Osteoblast (primary cell): ENCODE results near the gene KCND2. TPM values are rescaled to one million over a fixed set of nuclear protein-coding genes. Genes with fewer than 3 reads are reported as not detected.

Experiments
- DNase-seq: peaks from one replicate; pipeline ENCODE4 v3.0.0; 2011; ENCODE audit warnings: low spot score, mixed read lengths; ENCODE audit not compliant: insufficient read length; ENCODE audit errors: missing footprints
- H2AFZ ChIP-seq: 2 replicates; pipeline ENCODE4 v1.6.0; 2011; ENCODE audit warnings: mild to moderate bottlenecking, low read length
- H3K27ac ChIP-seq: 2 replicates; pipeline ENCODE4 v1.5.1; 2011; ENCODE audit warnings: mild to moderate bottlenecking, low read depth, low read length, moderate library complexity
- H3K27me3 ChIP-seq: 2 replicates; pipeline ENCODE4 v1.6.0; 2012; ENCODE audit warnings: mild to moderate bottlenecking, control low read depth, inconsistent platforms, low read length, moderate library complexity; ENCODE audit not compliant: insufficient read depth
- H3K36me3 ChIP-seq: 2 replicates; pipeline ENCODE4 v1.5.1; 2011; ENCODE audit warnings: mild to moderate bottlenecking, low read length, control low read depth, moderate library complexity; ENCODE audit not compliant: insufficient read depth
- H3K4me1 ChIP-seq: 2 replicates; pipeline ENCODE4 v1.5.1; 2011; ENCODE audit warnings: mild to moderate bottlenecking, low read length, control low read depth, moderate library complexity; ENCODE audit not compliant: insufficient read depth
- H3K4me2 ChIP-seq: 2 replicates; pipeline ENCODE4 v1.6.0; 2011; ENCODE audit warnings: mild to moderate bottlenecking, low read length; ENCODE audit not compliant: insufficient read depth
- H3K4me3 ChIP-seq: fragments of 200-600 bp; sonication (generic); 3 replicates; pipeline ENCODE4 v1.5.1; 2012; ENCODE audit warnings: mild to moderate bottlenecking, low read length, inconsistent platforms; ENCODE audit not compliant: insufficient read depth
- H3K79me2 ChIP-seq: 2 replicates; pipeline ENCODE4 v1.6.0; 2012; ENCODE audit warnings: mild to moderate bottlenecking, low read length, control low read depth, inconsistent platforms; ENCODE audit not compliant: insufficient read depth
- H3K9me3 ChIP-seq: 2 replicates; pipeline ENCODE4 v1.5.1; 2011; ENCODE audit warnings: low read depth, low read length, control low read depth
- H4K20me1 ChIP-seq: 2 replicates; pipeline ENCODE4 v1.6.0; 2012; ENCODE audit warnings: mild to moderate bottlenecking, low read length, control low read depth; ENCODE audit not compliant: insufficient read depth
- CTCF ChIP-seq: IDR thresholded peaks from 2 replicates; pipeline ENCODE4 v1.5.1; 2011; ENCODE audit warnings: mild to moderate bottlenecking, low read depth, low read length, moderate library complexity; ENCODE audit errors: extremely low read depth
- total RNA-seq: library from RNA; depleted of rRNA; stranded (reverse); fragments of >200 nt; gene quantifications from 2 replicates; pipeline ENCODE4 v1.2.3, GENCODE V29; 2012

KCND2 gene
- total RNA-seq, 1 donor: 6.5 TPM

GRCh38 chr7:120444650-120445049 is 171.7 kb downstream of the KCND2 start:
- Histone ChIP-seq H3K79me2 (no peaks in the 10 kb centered on the region), H3K27ac (no peak overlapping the region)

DNA sequence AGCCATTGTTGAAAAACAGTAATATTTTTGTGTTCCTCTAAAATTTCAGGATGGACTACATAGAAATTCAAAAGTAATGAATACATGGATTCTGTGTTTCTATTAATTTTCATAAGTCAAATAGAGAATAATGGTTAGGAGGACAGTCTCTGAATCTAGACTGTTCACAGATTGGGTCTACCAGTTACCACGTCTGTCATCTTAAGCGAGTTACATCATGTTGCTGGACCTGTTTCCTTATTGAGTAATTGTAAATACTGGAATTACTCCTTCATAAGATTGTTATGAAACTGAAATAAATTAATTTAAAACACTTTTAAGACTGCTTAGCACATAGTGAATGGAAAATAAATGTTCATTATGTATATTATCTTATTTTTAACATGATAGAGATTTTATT is 172.3 kb downstream of the KCND2 start:
- H4K20me1 ChIP-seq: no peaks in the 10 kb centered on the region
- no peak overlapping the region for H2AFZ ChIP-seq
- no peaks in the 10 kb centered on the region for H3K4me1 ChIP-seq
- H3K79me2 ChIP-seq: no peaks in the 10 kb centered on the region
- no peak for TF ChIP-seq CTCF
- H3K4me3 ChIP-seq: no peak overlapping the region
- H3K9me3 ChIP-seq: peaks cover 2% of the 10 kb centered on the region
- no peak overlapping the region for H3K4me2 ChIP-seq
- H3K27me3 ChIP-seq: no peaks in the 10 kb centered on the region
- H3K36me3 ChIP-seq: no peaks in the 10 kb centered on the region
- DNase-seq: no peak
- no peak overlapping the region for H3K27ac ChIP-seq

More at GRCh38 chr7:120444650-120445049, 171.7 kb downstream of the KCND2 start:
- Histone ChIP-seq H3K4me1 (no peaks in the 10 kb centered on the region), H3K27me3 (no peaks in the 10 kb centered on the region), H2AFZ (no peak overlapping the region), H3K9me3 (peaks cover 2% of the 10 kb centered on the region), H3K36me3 (no peaks in the 10 kb centered on the region), H4K20me1 (no peaks in the 10 kb centered on the region), H3K4me3 (no peak overlapping the region), H3K4me2 (no peak overlapping the region)
- no peak for DNase-seq
- TF ChIP-seq CTCF: no peak

- H3K27me3 ChIP-seq: no peaks in the 10 kb centered on the region
These were observed 179.7 kb downstream of the KCND2 start for GRCh38 chr7:120452665-120453064.

GRCh38 chr7:120456699-120457098 is 183.7 kb downstream of the KCND2 start:
- H3K27ac ChIP-seq: no peak overlapping the region
- H2AFZ ChIP-seq: no peak overlapping the region
- no peak overlapping the region for H3K4me3 ChIP-seq

More at GRCh38 chr7:120452665-120453064, 179.7 kb downstream of the KCND2 start:
- Histone ChIP-seq H3K27ac (no peak overlapping the region), H3K4me1 (no peaks in the 10 kb centered on the region), H3K4me2 (no peak overlapping the region), H2AFZ (no peak overlapping the region), H3K4me3 (no peak overlapping the region), H3K36me3 (no peaks in the 10 kb centered on the region), H3K9me3 (peaks cover 2% of the 10 kb centered on the region), H3K79me2 (no peaks in the 10 kb centered on the region), H4K20me1 (no peaks in the 10 kb centered on the region)
- DNase-seq: no peak
- TF ChIP-seq CTCF: no peak

More at GRCh38 chr7:120456699-120457098, 183.7 kb downstream of the KCND2 start:
- H3K79me2 ChIP-seq: no peaks in the 10 kb centered on the region
- H3K9me3 ChIP-seq: peaks cover 4% of the 10 kb centered on the region
- no peak overlapping the region for H3K4me2 ChIP-seq
- no peaks in the 10 kb centered on the region for H4K20me1 ChIP-seq
- no peaks in the 10 kb centered on the region for H3K27me3 ChIP-seq
- H3K4me1 ChIP-seq: no peaks in the 10 kb centered on the region
- no peak for TF ChIP-seq CTCF
- H3K36me3 ChIP-seq: no peaks in the 10 kb centered on the region
- no peak for DNase-seq
